HepG2 (cell line): ENCODE data around the gene NGDN. TPM values are rescaled to one million over a fixed set of nuclear protein-coding genes. Genes with fewer than 3 reads are reported as not detected.

Source experiments
- ARNTL ChIP-seq: sonication (generic); formaldehyde crosslinking; IDR thresholded peaks from 2 replicates; pipeline ENCODE4 v1.4.0; 2020; ENCODE audit warnings: mild to moderate bottlenecking, missing genetic modification reagents
- ASH2L ChIP-seq: fragments of 300-600, 200-600 bp; sonication (generic); IDR thresholded peaks from 2 replicates; pipeline ENCODE4 v1.7.0; 2017; ENCODE audit warnings: low read depth, mild to moderate bottlenecking, moderate library complexity, mixed read lengths, low read length; ENCODE audit not compliant: insufficient read length
- CEBPB ChIP-seq: IDR thresholded peaks from 2 replicates; pipeline ENCODE4 v1.6.1; 2011; ENCODE audit warnings: low read depth, low read length, improper control_type of control experiment, borderline replicate concordance
- EHMT2 ChIP-seq: fragments of 200-600 bp; sonication (generic); IDR thresholded peaks from 2 replicates; pipeline ENCODE4 v1.7.0; 2017; ENCODE audit warnings: antibody characterized with exemption, low read depth, low read length, borderline replicate concordance
- ETV6 ChIP-seq: sonication (generic); formaldehyde crosslinking; conservative IDR thresholded peaks from 2 replicates; pipeline ENCODE4 v1.4.0; 2020; ENCODE audit warnings: missing genetic modification reagents
- EZH2 ChIP-seq: conservative IDR thresholded peaks from 2 replicates; pipeline ENCODE4 v1.6.1; 2012; ENCODE audit warnings: mild to moderate bottlenecking, low read depth, low read length, moderate library complexity
- FIP1L1 ChIP-seq: fragments of 200-400 bp; formaldehyde crosslinking; IDR thresholded peaks from 2 replicates; pipeline ENCODE4 v1.6.1; 2018; ENCODE audit warnings: low read depth, mild to moderate bottlenecking, low read length, moderate library complexity, borderline replicate concordance; ENCODE audit not compliant: insufficient read depth
- HNRNPUL1 ChIP-seq: fragments of 200-400 bp; formaldehyde crosslinking; IDR thresholded peaks from 2 replicates; pipeline ENCODE4 v1.6.1; 2017; ENCODE audit warnings: low read depth, mild to moderate bottlenecking, low read length, moderate library complexity
- KLF12 ChIP-seq: sonication (generic); formaldehyde crosslinking; IDR thresholded peaks from 2 replicates; pipeline ENCODE4 v1.4.0; 2020; ENCODE audit warnings: missing genetic modification reagents, borderline replicate concordance
- MTF1 ChIP-seq: sonication (generic); formaldehyde crosslinking; IDR thresholded peaks from 2 replicates; pipeline ENCODE4 v1.5.0; 2020; ENCODE audit warnings: missing genetic modification reagents
- TEAD3 ChIP-seq: optimal IDR thresholded peaks from 2 replicates; pipeline ENCODE3; 2016; ENCODE audit warnings: borderline replicate concordance
- ZBTB8A ChIP-seq: sonication (generic); formaldehyde crosslinking; IDR thresholded peaks from 2 replicates; pipeline ENCODE4 v1.4.0; 2020; ENCODE audit warnings: mild to moderate bottlenecking, low read depth, missing genetic modification reagents, borderline replicate concordance
- ZNF12 ChIP-seq: sonication (generic); formaldehyde crosslinking; IDR thresholded peaks from 2 replicates; pipeline ENCODE4 v1.5.0; 2020; ENCODE audit warnings: missing genetic modification reagents
- ZNF275 ChIP-seq: sonication (generic); formaldehyde crosslinking; IDR thresholded peaks from 2 replicates; pipeline ENCODE4 v1.8.0; 2022; ENCODE audit warnings: missing genetic modification reagents, mild to moderate bottlenecking, inconsistent platforms, borderline replicate concordance
- ZNF331 ChIP-seq: sonication (generic); formaldehyde crosslinking; IDR thresholded peaks from 2 replicates; pipeline ENCODE4 v1.4.0; 2020; ENCODE audit warnings: missing genetic modification reagents
- ZNF354B ChIP-seq: sonication (generic); formaldehyde crosslinking; IDR thresholded peaks from 2 replicates; pipeline ENCODE4 v1.8.0; 2022; ENCODE audit warnings: mild to moderate bottlenecking, missing genetic modification reagents
- ZNF407 ChIP-seq: sonication (generic); formaldehyde crosslinking; IDR thresholded peaks from one replicate; pipeline ENCODE4 v1.5.1; 2020; ENCODE audit warnings: mild to moderate bottlenecking, missing genetic modification reagents; ENCODE audit errors: not compliant biosample characterization
- ZNF546 ChIP-seq: sonication (generic); formaldehyde crosslinking; conservative IDR thresholded peaks from 2 replicates; pipeline ENCODE4 v1.8.1; 2023; ENCODE audit warnings: mild to moderate bottlenecking, missing genetic modification reagents
- ZNF552 ChIP-seq: sonication (generic); formaldehyde crosslinking; IDR thresholded peaks from 2 replicates; pipeline ENCODE4 v1.9.0; 2022; ENCODE audit warnings: missing genetic modification reagents, mild to moderate bottlenecking, borderline replicate concordance
- ZNF644 ChIP-seq: IDR thresholded peaks from 2 replicates; pipeline ENCODE4 v1.6.1; 2016; ENCODE audit warnings: low read depth
- ZNF75D ChIP-seq: sonication (generic); formaldehyde crosslinking; IDR thresholded peaks from 2 replicates; pipeline ENCODE4 v1.8.1; 2023; ENCODE audit warnings: missing genetic modification reagents, mild to moderate bottlenecking, borderline replicate concordance
- ZSCAN22 ChIP-seq: sonication (generic); formaldehyde crosslinking; IDR thresholded peaks from 2 replicates; pipeline ENCODE4 v1.4.0; 2020; ENCODE audit warnings: mild to moderate bottlenecking, missing genetic modification reagents
- polyA plus RNA-seq, 8 experiments: library from polyadenylated mRNA; depleted of rRNA in 3 of 8; stranded (reverse) in 7 of 8; unstranded in 1 of 8; fragments of >200 nt; fragmentation: Illumina TruSeq in 4 of 8; extraction: Trizol in 4 of 8; gene quantifications; 2 replicates each; pipeline versions ENCODE4 v1.2.1 to v1.2.3, GENCODE V29; 2011 to 2016; ENCODE audit warnings: low read depth in 4 of 8, missing spikeins in 1 of 8, mixed read lengths in 1 of 8; ENCODE audit not compliant: insufficient read depth in 1 of 8
- total RNA-seq, 5 experiments: library from RNA; depleted of rRNA; stranded (reverse); fragments of >200 nt; fragmentation: Illumina TruSeq; extraction: Trizol; gene quantifications; 2 replicates each; pipeline ENCODE4 v1.2.3, GENCODE V29; 2016; ENCODE audit warnings: low read depth in 1 of 5

The NGDN gene
- total and polyA plus RNA-seq, 2 of the 13 experiments (the other 11 are each of a cell fraction or from before 2014, with no cell fraction given) = 154 to 216 TPM

- TF ChIP-seq ZBTB8A (no peak), ASH2L (no peak), ZNF75D (CRISPR knock-in tag) (0 out of 2 replicates have a peak, but pooled peaks have one; percentile 52), ARNTL (CRISPR knock-in tag) (no peak), KLF12 (CRISPR knock-in tag) (0 out of 2 replicates have a peak, but pooled peaks have one; percentile 27), CEBPB (no peak), ZNF275 (CRISPR knock-in tag) (no peak), HNRNPUL1 (no peak), FIP1L1 (no peak), ZNF552 (CRISPR knock-in tag) (no peak), ZNF644 (CRISPR knock-in tag) (0 out of 2 replicates have a peak, but pooled peaks have one; percentile 23), MTF1 (CRISPR knock-in tag) (no peak), EHMT2 (peak; percentile 98), ETV6 (CRISPR knock-in tag) (0 out of 2 replicates have a peak, but pooled peaks have one; percentile 13), ZNF546 (CRISPR knock-in tag) (no peak), ZNF12 (no peak), ZNF354B (CRISPR knock-in tag) (0 out of 2 replicates have a peak, but pooled peaks have one; percentile 47), ZNF331 (CRISPR knock-in tag) (0 out of 2 replicates have a peak, but pooled peaks have one; percentile 21), ZNF407 (CRISPR knock-in tag) (no peak), ZSCAN22 (CRISPR knock-in tag) (no peak), EZH2 (no peak), TEAD3 (CRISPR knock-in tag) (no peak)
Measured at GRCh38 chr14:23481362-23481970, 12.0 kb downstream of the NGDN start (continued).
